HCT116 (cell line): Measurements from ENCODE around the gene ZNF496. TPM values are rescaled to one million over a fixed set of nuclear protein-coding genes. Genes with fewer than 3 reads are reported as not detected.

ENCODE experiments used
- ATAC-seq: fragments of 200-7000 bp; cut with Tn5 transposase; 2 replicates; pipeline ENCODE4 v1.9.1; 2020; ENCODE audit warnings: mild to moderate bottlenecking, moderate library complexity
- BruUV-seq: library from RNA; stranded (reverse); fragments of 400-500 nt; replicated peaks from 2 replicates; lab custom pipeline; 2021; lab: Mats Ljungman, UMichigan
- CTCF ChIA-PET: fragments of 300-600 bp; sonication (Branson Sonifier 250); formaldehyde crosslinking; loops from one replicate; lab custom pipeline; 2021; ENCODE audit warnings: antibody characterized with exemption; lab: Charles Lee
- POLR2A ChIA-PET: fragments of 300-600, 350-600 bp; sonication (Branson Sonifier 250); formaldehyde crosslinking; loops from one replicate; lab custom pipeline; 2021; ENCODE audit warnings: antibody characterized with exemption; lab: Charles Lee
- RAD21 ChIA-PET, 2 experiments: fragments of 300-600 bp; sonication (Branson Sonifier 250); formaldehyde crosslinking; loops; one replicate each; lab custom pipeline; 2023; ENCODE audit warnings: low total read pairs in 2 of 2; ENCODE audit not compliant: uncharacterized antibody in 2 of 2, unreplicated experiment in 2 of 2, low non-redundant PET in 1 of 2; lab: Charles Lee
- DNase-seq: peaks from one replicate; pipeline ENCODE4 v3.0.0-alpha.2; 2010; ENCODE audit warnings: low read depth, low spot score
- H2AFZ ChIP-seq: fragments of 200-600 bp; shearing (Covaris generic), sonication (generic); 2 replicates; pipeline ENCODE4 v1.6.1; 2017; ENCODE audit warnings: low read depth, mixed run types, mixed read lengths, antibody characterized with exemption, low read length; ENCODE audit not compliant: poor library complexity, severe bottlenecking
- H3K27ac ChIP-seq: 2 replicates; pipeline ENCODE4 v1.5.1; 2012; ENCODE audit warnings: low read depth, low read length
- H3K27me3 ChIP-seq: fragments of 200-600 bp; sonication (generic); 2 replicates; pipeline ENCODE4 v1.6.1; 2016; ENCODE audit warnings: mixed run types, low read length, mixed read lengths; ENCODE audit not compliant: insufficient read depth
- H3K36me3 ChIP-seq, 2 experiments: fragments of 200-500 bp in 1 of 2; fragments of 200-600 bp in 1 of 2; sonication (Bioruptor generic) in 1 of 2; sonication (generic) in 1 of 2; 2 replicates each; pipeline versions ENCODE4 v1.5.1 to v1.6.1; 2014 to 2016; ENCODE audit warnings: low read length in 2 of 2, inconsistent platforms in 1 of 2, mixed read lengths in 1 of 2, mixed run types in 1 of 2; ENCODE audit not compliant: insufficient read depth in 2 of 2, control insufficient read depth in 1 of 2
- H3K4me1 ChIP-seq, 2 experiments: fragments of 200-600 bp in 1 of 2; sonication (generic) in 1 of 2; 2 replicates each; pipeline versions ENCODE4 v1.5.1 to v1.6.1; 2012 to 2017; ENCODE audit warnings: low read length in 2 of 2, inconsistent platforms in 1 of 2, mild to moderate bottlenecking in 1 of 2, mixed read lengths in 1 of 2, mixed run types in 1 of 2, moderate library complexity in 1 of 2; ENCODE audit not compliant: insufficient read depth in 2 of 2, control insufficient read depth in 1 of 2
- H3K4me2 ChIP-seq: fragments of 200-600 bp; sonication (generic); 2 replicates; pipeline ENCODE4 v1.6.1; 2017; ENCODE audit warnings: mixed run types, low read length, mixed read lengths
- H3K4me3 ChIP-seq, 2 experiments: fragments of 200-600 bp in 1 of 2; sonication (generic) in 1 of 2; replicated peaks in 1 of 2; 2 replicates each; pipeline ENCODE4 v1.5.1; 2011 to 2016; ENCODE audit warnings: low read length in 2 of 2, control low read depth in 1 of 2, low read depth in 1 of 2, mild to moderate bottlenecking in 1 of 2, mixed read lengths in 1 of 2, mixed run types in 1 of 2
- H3K79me2 ChIP-seq: fragments of 200-600 bp; sonication (generic); 2 replicates; pipeline ENCODE4 v1.6.1; 2017; ENCODE audit warnings: mild to moderate bottlenecking, mixed run types, low read length, moderate library complexity, mixed read lengths; ENCODE audit not compliant: insufficient read depth
- H3K9ac ChIP-seq: fragments of 200-600 bp; sonication (generic); 2 replicates; pipeline ENCODE4 v1.6.1; 2016; ENCODE audit warnings: low read length, mixed read lengths
- H3K9me2 ChIP-seq: fragments of 200-600 bp; sonication (generic), shearing (Covaris generic); 2 replicates; pipeline ENCODE4 v1.6.1; 2017; ENCODE audit warnings: mixed run types, mild to moderate bottlenecking, moderate library complexity; ENCODE audit not compliant: insufficient read depth
- H3K9me3 ChIP-seq, 2 experiments: fragments of 200-500 bp in 1 of 2; fragments of 200-600 bp in 1 of 2; sonication (Bioruptor generic) in 1 of 2; sonication (generic) in 1 of 2; 2 replicates each; pipeline ENCODE4 v1.6.1; 2014 to 2017; ENCODE audit warnings: low read length in 2 of 2, mixed read lengths in 2 of 2, inconsistent platforms in 1 of 2, low read depth in 1 of 2, mild to moderate bottlenecking in 1 of 2, mixed run types in 1 of 2, moderate library complexity in 1 of 2; ENCODE audit not compliant: control insufficient read depth in 1 of 2, insufficient read depth in 1 of 2
- H4K20me1 ChIP-seq: fragments of 200-600 bp; sonication (generic), shearing (Covaris generic); 2 replicates; pipeline ENCODE4 v1.6.1; 2017; ENCODE audit warnings: mixed run types, mild to moderate bottlenecking, moderate library complexity; ENCODE audit not compliant: insufficient read depth
- EGR1 ChIP-seq: IDR thresholded peaks from 2 replicates; pipeline ENCODE4 v1.6.1; 2012; ENCODE audit warnings: low read depth
- EZH2phosphoT487 ChIP-seq: fragments of 200-600 bp; IDR thresholded peaks from 2 replicates; pipeline ENCODE4 v1.6.1; 2018; ENCODE audit warnings: antibody characterized with exemption, borderline replicate concordance
- POLR2AphosphoS5 ChIP-seq: IDR thresholded peaks from 2 replicates; pipeline ENCODE4 v1.6.1; 2011; ENCODE audit warnings: mild to moderate bottlenecking, low read depth, low read length, moderate library complexity
- RAD21 ChIP-seq: IDR thresholded peaks from 2 replicates; pipeline ENCODE4 v1.6.1; 2012; ENCODE audit warnings: low read depth, mild to moderate bottlenecking
- ZFX ChIP-seq: fragments of 450-650 bp; IDR thresholded peaks from 2 replicates; pipeline ENCODE4 v1.6.1; 2017
- intact Hi-C: fragments of 100-400 bp; cut with micrococcal nuclease; formaldehyde crosslinking; loops from 2 replicates; pipeline ENCODE4 v1.10.0; 2022
- total RNA-seq: library from RNA; stranded (reverse); gene quantifications from one replicate; pipeline ENCODE4 v1.2.1, GENCODE V29; 2021; ENCODE audit not compliant: unreplicated experiment
- TF ChIP-seq, protein P1 (sequence below): IDR thresholded peaks from 2 replicates; pipeline ENCODE4 v1.6.1; 2011; ENCODE audit warnings: mild to moderate bottlenecking, low read length, moderate library complexity; ENCODE audit not compliant: insufficient replicate concordance; ENCODE audit errors: extremely low read depth
- TF ChIP-seq, protein P2 (sequence below), 3 experiments: fragments of 200-600 bp in 1 of 3; sonication (generic) in 1 of 3; IDR thresholded peaks in 2 of 3; conservative IDR thresholded peaks in 1 of 3; 2 replicates each; pipeline ENCODE4 v1.5.1; 2012 to 2017; ENCODE audit warnings: low read depth in 2 of 3, low read length in 2 of 3, antibody characterized with exemption in 1 of 3, borderline replicate concordance in 1 of 3, control low read depth in 1 of 3, mild to moderate bottlenecking in 1 of 3, mixed read lengths in 1 of 3, mixed run types in 1 of 3, moderate library complexity in 1 of 3; ENCODE audit not compliant: insufficient read depth in 1 of 3

The ZNF496 gene
- total RNA-seq, 1 experiment from 2014 or later, result 37.4 TPM

DNA sequence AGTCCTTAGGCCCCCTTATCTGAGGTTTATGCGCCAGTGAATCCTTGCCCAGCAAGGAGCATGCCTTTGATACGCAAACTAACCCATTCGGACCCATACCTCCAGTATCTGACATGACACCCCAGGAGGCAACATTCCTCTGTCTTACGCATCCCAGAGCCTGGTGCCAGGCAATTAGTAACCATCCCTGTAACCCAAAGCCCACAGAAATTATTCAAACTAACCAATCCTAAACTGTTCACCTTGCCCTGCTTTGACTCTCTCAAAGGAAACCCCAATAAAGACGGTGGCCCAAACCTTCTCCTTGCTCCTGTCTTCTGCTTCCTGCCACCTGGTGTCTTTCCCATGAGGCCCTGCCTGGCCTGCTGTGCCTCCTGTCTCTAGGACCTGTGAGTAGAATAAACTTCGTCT lies 36.4 kb downstream of the ZNF496 start:
- ChIA-PET RAD21 (no interaction called here), POLR2A (no interaction called here), CTCF (no interaction called here)
- TF ChIP-seq EZH2phosphoT487 (no peak), EGR1 (no peak), POLR2AphosphoS5 (no peak), ZFX (no peak), RAD21 (no peak)
- TF ChIP-seq, protein P1, sequence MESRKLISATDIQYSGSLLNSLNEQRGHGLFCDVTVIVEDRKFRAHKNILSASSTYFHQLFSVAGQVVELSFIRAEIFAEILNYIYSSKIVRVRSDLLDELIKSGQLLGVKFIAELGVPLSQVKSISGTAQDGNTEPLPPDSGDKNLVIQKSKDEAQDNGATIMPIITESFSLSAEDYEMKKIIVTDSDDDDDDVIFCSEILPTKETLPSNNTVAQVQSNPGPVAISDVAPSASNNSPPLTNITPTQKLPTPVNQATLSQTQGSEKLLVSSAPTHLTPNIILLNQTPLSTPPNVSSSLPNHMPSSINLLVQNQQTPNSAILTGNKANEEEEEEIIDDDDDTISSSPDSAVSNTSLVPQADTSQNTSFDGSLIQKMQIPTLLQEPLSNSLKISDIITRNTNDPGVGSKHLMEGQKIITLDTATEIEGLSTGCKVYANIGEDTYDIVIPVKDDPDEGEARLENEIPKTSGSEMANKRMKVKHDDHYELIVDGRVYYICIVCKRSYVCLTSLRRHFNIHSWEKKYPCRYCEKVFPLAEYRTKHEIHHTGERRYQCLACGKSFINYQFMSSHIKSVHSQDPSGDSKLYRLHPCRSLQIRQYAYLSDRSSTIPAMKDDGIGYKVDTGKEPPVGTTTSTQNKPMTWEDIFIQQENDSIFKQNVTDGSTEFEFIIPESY, result no peak
- TF ChIP-seq, protein P2, sequence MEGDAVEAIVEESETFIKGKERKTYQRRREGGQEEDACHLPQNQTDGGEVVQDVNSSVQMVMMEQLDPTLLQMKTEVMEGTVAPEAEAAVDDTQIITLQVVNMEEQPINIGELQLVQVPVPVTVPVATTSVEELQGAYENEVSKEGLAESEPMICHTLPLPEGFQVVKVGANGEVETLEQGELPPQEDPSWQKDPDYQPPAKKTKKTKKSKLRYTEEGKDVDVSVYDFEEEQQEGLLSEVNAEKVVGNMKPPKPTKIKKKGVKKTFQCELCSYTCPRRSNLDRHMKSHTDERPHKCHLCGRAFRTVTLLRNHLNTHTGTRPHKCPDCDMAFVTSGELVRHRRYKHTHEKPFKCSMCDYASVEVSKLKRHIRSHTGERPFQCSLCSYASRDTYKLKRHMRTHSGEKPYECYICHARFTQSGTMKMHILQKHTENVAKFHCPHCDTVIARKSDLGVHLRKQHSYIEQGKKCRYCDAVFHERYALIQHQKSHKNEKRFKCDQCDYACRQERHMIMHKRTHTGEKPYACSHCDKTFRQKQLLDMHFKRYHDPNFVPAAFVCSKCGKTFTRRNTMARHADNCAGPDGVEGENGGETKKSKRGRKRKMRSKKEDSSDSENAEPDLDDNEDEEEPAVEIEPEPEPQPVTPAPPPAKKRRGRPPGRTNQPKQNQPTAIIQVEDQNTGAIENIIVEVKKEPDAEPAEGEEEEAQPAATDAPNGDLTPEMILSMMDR (IDR thresholded peaks at IDR 0.05 in 2 of 3, conservative IDR thresholded peaks at IDR 0.05 in 1 of 3; ENCODE audit: borderline replicate concordance in 1 of 3, insufficient read depth in 1 of 3, low read depth in 2 of 3, low read length in 2 of 3), result no peak
- H3K4me2 ChIP-seq, result no peak overlapping the region
- intact Hi-C loops, result no loop called here
- no peaks in the 10 kb centered on the region for H4K20me1 ChIP-seq
- no peak overlapping the region for H2AFZ ChIP-seq
- ATAC-seq, result no peak
- H3K27me3 ChIP-seq, result no peaks in the 10 kb centered on the region
- no peaks in the 10 kb centered on the region for H3K9me3 ChIP-seq
- no peaks in the 10 kb centered on the region for H3K79me2 ChIP-seq
- no peak for DNase-seq
- no peak overlapping the region for H3K27ac ChIP-seq
- no TSS peak for BruUV-seq
- H3K36me3 ChIP-seq, result peaks cover 0 to 3% of the 10 kb centered on the region in 2 experiments; a peak in 2 of 4 replicates
- no peak overlapping the region for H3K9ac ChIP-seq
- no peaks in the 10 kb centered on the region for H3K9me2 ChIP-seq
- no peaks in the 10 kb centered on the region for H3K4me1 ChIP-seq
- no peak overlapping the region for H3K4me3 ChIP-seq
